Measurements from ENCODE around the gene GCN1.

DNA sequence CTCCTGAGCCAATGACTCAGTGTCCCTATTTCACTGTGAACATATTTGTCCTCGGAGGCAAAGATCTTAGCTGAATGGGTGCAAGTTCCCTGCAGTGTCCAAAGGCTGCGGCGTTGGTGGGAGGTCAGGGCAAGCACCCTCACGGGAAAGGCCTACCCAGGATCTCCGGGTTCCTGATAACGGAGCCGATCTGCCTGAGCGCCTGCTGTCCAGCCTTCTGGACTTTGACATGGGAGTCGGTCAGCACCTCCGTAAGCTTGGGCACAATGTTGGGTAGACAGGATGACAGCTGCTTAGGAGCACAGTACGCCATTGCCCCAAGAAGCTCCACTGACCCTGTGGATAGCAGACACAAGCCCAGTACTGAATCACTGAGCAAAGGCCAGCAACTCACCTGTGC lies 46.5 kb downstream of the GCN1 start:
- TF ChIP-seq, protein P1, sequence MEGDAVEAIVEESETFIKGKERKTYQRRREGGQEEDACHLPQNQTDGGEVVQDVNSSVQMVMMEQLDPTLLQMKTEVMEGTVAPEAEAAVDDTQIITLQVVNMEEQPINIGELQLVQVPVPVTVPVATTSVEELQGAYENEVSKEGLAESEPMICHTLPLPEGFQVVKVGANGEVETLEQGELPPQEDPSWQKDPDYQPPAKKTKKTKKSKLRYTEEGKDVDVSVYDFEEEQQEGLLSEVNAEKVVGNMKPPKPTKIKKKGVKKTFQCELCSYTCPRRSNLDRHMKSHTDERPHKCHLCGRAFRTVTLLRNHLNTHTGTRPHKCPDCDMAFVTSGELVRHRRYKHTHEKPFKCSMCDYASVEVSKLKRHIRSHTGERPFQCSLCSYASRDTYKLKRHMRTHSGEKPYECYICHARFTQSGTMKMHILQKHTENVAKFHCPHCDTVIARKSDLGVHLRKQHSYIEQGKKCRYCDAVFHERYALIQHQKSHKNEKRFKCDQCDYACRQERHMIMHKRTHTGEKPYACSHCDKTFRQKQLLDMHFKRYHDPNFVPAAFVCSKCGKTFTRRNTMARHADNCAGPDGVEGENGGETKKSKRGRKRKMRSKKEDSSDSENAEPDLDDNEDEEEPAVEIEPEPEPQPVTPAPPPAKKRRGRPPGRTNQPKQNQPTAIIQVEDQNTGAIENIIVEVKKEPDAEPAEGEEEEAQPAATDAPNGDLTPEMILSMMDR (IDR thresholded peaks at IDR 0.05) = no peak
- no peak for TF ChIP-seq POLR2A (IDR thresholded peaks at IDR 0.05)
